Cardiac muscle cell (in vitro differentiated cells and primary cell): Measurements from ENCODE around the gene CDC42BPB. TPM values are rescaled to one million over a fixed set of nuclear protein-coding genes. Genes with fewer than 3 reads are reported as not detected.

ENCODE experiments used
- DNase-seq, 2 donors: peaks; one replicate each; pipeline versions ENCODE4 v3.0.0 to v3.0.0-alpha.2; 2010 to 2017; ENCODE audit warnings: low read depth in 1 of 2, low spot score in 1 of 2
- H3K27ac ChIP-seq: fragments of 200-600 bp; sonication (generic); 2 replicates; pipeline ENCODE4 v1.5.1; 2016
- H3K27me3 ChIP-seq: fragments of 200-600 bp; sonication (generic); 2 replicates; pipeline ENCODE4 v1.6.0; 2016; ENCODE audit warnings: control low read depth
- H3K36me3 ChIP-seq: fragments of 200-600 bp; sonication (generic); 2 replicates; pipeline ENCODE4 v1.5.1; 2016; ENCODE audit warnings: control low read depth
- H3K4me1 ChIP-seq: fragments of 200-600 bp; sonication (generic); 2 replicates; pipeline ENCODE4 v1.8.1; 2017; ENCODE audit warnings: low read depth, mild to moderate bottlenecking, mixed run types
- H3K4me3 ChIP-seq: fragments of 200-600 bp; sonication (generic); 2 replicates; pipeline ENCODE4 v1.5.1; 2016; ENCODE audit warnings: mild to moderate bottlenecking
- H3K9me3 ChIP-seq: fragments of 200-600 bp; sonication (generic); 2 replicates; pipeline ENCODE4 v1.5.1; 2017; ENCODE audit warnings: low read depth, mild to moderate bottlenecking, control low read depth
- polyA plus RNA-seq: library from polyadenylated mRNA; unstranded; fragments of >200 nt; fragmentation: Nextera tagmentation; extraction: Ambion mirVana; gene quantifications from 2 replicates; pipeline ENCODE4 v1.2.1, GENCODE V29; 2016
- total RNA-seq: library from RNA; depleted of rRNA; stranded (reverse); fragments of >200 nt; gene quantifications from 2 replicates; pipeline ENCODE4 v1.2.3, GENCODE V29; 2016
- TF ChIP-seq, protein P1 (sequence below): IDR thresholded peaks from 2 replicates; pipeline ENCODE4 v1.5.1; 2012; ENCODE audit warnings: low read depth, mild to moderate bottlenecking, low read length

Gene CDC42BPB
- total and polyA plus RNA-seq, 2 experiments from 2014 or later: 18.9 to 91.6 TPM

GRCh38 chr14:103067231-103067954 is 10.0 kb upstream of the CDC42BPB start:
- TF ChIP-seq, protein P1, sequence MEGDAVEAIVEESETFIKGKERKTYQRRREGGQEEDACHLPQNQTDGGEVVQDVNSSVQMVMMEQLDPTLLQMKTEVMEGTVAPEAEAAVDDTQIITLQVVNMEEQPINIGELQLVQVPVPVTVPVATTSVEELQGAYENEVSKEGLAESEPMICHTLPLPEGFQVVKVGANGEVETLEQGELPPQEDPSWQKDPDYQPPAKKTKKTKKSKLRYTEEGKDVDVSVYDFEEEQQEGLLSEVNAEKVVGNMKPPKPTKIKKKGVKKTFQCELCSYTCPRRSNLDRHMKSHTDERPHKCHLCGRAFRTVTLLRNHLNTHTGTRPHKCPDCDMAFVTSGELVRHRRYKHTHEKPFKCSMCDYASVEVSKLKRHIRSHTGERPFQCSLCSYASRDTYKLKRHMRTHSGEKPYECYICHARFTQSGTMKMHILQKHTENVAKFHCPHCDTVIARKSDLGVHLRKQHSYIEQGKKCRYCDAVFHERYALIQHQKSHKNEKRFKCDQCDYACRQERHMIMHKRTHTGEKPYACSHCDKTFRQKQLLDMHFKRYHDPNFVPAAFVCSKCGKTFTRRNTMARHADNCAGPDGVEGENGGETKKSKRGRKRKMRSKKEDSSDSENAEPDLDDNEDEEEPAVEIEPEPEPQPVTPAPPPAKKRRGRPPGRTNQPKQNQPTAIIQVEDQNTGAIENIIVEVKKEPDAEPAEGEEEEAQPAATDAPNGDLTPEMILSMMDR: no peak
- no peak overlapping the region for H3K4me3 ChIP-seq
- no peaks in the 10 kb centered on the region for H3K4me1 ChIP-seq
- no peaks in the 10 kb centered on the region for H3K27me3 ChIP-seq
- H3K9me3 ChIP-seq: no peaks in the 10 kb centered on the region
- no peaks in the 10 kb centered on the region for H3K36me3 ChIP-seq
- no peak overlapping the region for H3K27ac ChIP-seq
- peak in 1 of 2 donors; percentile 61 for DNase-seq

GRCh38 chr14:103066399-103066798 is 9.1 kb upstream of the CDC42BPB start:
- no peaks in the 10 kb centered on the region for H3K4me1 ChIP-seq
- no peak overlapping the region for H3K4me3 ChIP-seq
- no peaks in the 10 kb centered on the region for H3K36me3 ChIP-seq
- peak in 1 of 2 donors; percentile 50 for DNase-seq
- no peak overlapping the region for H3K27ac ChIP-seq
- H3K27me3 ChIP-seq: no peaks in the 10 kb centered on the region
- TF ChIP-seq, protein P1: no peak
- no peaks in the 10 kb centered on the region for H3K9me3 ChIP-seq

- H3K9me3 ChIP-seq: no peaks in the 10 kb centered on the region
- H3K36me3 ChIP-seq: no peaks in the 10 kb centered on the region
- no peaks in the 10 kb centered on the region for H3K27me3 ChIP-seq
- no peak overlapping the region for H3K27ac ChIP-seq
- TF ChIP-seq, protein P1: no peak
- H3K4me1 ChIP-seq: no peaks in the 10 kb centered on the region
- H3K4me3 ChIP-seq: no peak overlapping the region
- no peak for DNase-seq
These were observed 8.5 kb upstream of the CDC42BPB start for GRCh38 chr14:103065861-103066260.

GRCh38 chr14:103064978-103065377 is 7.6 kb upstream of the CDC42BPB start:
- TF ChIP-seq, protein P1: no peak
- Histone ChIP-seq H3K4me3 (no peak overlapping the region), H3K27ac (no peak overlapping the region), H3K27me3 (no peaks in the 10 kb centered on the region), H3K36me3 (no peaks in the 10 kb centered on the region), H3K9me3 (no peaks in the 10 kb centered on the region), H3K4me1 (no peaks in the 10 kb centered on the region)
- no peak for DNase-seq

GRCh38 chr14:103064436-103064835 is 7.1 kb upstream of the CDC42BPB start:
- no peaks in the 10 kb centered on the region for H3K36me3 ChIP-seq
- H3K9me3 ChIP-seq: no peaks in the 10 kb centered on the region
- TF ChIP-seq, protein P1: no peak
- no peaks in the 10 kb centered on the region for H3K27me3 ChIP-seq
- no peak for DNase-seq
- H3K4me3 ChIP-seq: no peak overlapping the region
- no peak overlapping the region for H3K27ac ChIP-seq
- H3K4me1 ChIP-seq: no peaks in the 10 kb centered on the region
